Stimulated activated CD4-positive, alpha-beta T cell treated with anti-CD3 and anti-CD28 coated beads, TNF-alpha, amount 100 ng/mL, for 24 hours (primary cell): ENCODE results near the gene IPO7.
"Not testable (repeated sequence)": the region's sequence is repeated elsewhere in the genome, so short reads cannot be mapped to it uniquely, and the experiment has no call there.

Experiments
- DNase-seq, 3 experiments: peaks; one replicate each; pipeline ENCODE4 v3.0.0-alpha.2; 2020; ENCODE audit warnings: low read depth in 3 of 3

IPO7 gene

GRCh38 chr11:9384535-9385326 is at the start of gene IPO7:
TSS of gene IPO7 (plus strand) at chr11:9384652. CDS start at chr11:9384764, 112 bp downstream.
- DNase-seq = peak; percentile 82 to 91 (median 84)

DNA sequence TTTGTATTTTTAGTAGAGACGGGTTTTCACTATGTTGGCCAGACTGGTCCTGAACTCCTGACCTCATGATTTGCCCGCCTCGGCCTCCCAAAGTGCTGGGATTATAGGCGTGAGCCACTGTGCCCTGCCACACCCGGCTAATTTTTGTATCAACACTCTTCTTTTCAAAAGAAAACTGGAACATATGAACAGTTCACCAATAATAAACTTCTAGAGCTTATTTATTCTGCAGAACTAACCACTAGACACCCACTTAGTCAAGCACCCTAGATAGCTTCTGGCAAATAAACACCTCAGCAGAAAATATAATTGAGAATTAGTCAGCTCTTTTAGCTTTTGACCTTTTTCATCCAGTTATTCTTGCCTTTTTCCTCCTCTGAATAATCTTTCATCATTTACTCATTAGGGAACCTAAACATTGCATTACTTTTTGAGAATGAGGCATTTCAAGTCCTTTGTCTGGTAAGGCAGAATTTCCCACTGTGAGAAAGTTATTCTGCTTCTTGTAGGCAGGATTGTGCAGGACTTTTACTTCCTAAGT is 42.7 kb upstream of the IPO7 start:
- DNase-seq = no peak

- DNase-seq = no peak
These were observed 40.3 kb upstream of the IPO7 start for GRCh38 chr11:9344061-9344680.

GRCh38 chr11:9347100-9347499 is 37.4 kb upstream of the IPO7 start:
- DNase-seq = no peak

GRCh38 chr11:9347779-9348178 is 36.7 kb upstream of the IPO7 start:
- DNase-seq = not testable (repeated sequence)

DNA sequence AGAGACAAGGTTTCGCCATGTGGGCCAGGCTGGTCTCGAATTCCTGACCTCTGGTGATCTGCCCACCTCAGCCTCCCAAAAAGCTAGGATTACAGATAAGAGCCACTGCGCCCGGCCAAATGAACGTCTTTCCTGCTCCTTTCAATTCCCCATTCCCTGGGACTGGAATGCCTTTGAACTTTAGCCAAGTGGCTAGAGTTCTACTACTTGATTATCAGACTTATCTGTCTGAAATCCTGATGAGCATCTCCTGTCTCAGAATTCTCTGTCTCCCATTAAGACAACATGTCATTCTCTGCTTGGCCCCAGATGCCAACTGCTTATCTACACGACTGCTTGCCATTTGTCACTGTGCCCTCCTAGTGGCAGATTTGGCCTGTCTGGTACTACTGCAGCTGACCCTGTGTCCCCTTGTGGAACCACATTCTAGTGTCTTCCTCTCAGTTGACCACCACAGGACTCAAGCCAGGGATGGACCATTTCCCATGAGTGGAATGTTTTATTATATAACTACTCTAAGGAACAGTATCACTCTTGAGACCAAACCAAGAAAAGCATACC is 33.1 kb upstream of the IPO7 start:
- DNase-seq = no peak

DNA sequence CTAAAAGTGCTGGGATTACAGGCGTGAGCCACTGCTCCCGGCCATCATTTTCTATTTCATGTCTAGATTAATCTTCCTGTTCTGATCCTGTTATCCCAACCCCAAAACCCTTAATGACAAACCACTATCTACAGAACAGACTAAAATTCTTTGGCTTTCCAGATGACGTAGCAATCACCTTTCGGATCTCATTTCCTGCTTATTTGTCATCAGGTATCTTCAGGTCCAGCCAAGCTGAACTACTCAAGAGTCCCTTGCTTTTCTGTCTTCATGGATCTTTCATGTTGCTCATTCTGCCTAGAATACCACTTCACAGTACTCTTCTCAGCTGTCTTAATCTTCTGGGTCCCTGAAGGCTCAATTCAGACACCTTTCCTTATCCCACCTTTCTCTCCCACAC is 27.4 kb upstream of the IPO7 start:
- no peak for DNase-seq

DNA sequence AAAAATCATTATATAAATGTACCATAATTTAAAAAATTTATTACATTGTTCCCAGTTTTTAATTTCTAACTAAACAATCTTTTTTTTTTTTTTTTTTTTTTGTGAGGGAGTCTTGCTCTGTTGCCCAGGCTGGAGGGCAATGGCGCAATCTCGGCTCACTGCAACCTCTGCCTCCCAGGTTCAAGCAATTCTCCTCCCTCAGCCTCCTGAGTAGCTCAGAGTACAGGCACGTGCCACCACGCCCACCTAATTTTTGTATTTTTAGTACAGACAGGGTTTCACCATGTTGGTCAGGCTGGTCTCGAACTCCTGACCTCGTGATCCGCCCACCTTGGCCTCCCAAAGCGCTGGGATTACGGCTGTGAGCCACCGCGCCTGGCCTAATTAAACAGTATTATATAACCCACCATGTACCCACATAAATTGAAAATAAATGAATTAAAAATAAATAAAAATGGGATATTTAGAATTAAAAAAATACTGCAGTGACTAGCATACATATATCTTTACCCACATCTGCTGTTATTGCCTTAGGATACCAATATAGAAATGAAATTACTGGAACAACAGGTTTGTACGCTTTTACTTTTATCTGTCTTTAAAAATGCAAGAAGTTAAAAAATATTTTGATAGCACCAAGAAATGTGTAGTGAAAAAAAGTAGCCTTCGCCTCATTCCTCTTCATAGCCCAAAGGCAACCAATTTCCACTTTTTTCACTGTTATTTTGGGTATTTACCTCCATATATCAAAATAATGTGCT is 23.4 kb upstream of the IPO7 start:
- DNase-seq = not testable (repeated sequence)

GRCh38 chr11:9362393-9362863 is 22.0 kb upstream of the IPO7 start:
- DNase-seq = no peak

GRCh38 chr11:9363954-9364912 is 20.2 kb upstream of the IPO7 start:
- DNase-seq = peak; percentile 60 to 85 (median 64)

DNA sequence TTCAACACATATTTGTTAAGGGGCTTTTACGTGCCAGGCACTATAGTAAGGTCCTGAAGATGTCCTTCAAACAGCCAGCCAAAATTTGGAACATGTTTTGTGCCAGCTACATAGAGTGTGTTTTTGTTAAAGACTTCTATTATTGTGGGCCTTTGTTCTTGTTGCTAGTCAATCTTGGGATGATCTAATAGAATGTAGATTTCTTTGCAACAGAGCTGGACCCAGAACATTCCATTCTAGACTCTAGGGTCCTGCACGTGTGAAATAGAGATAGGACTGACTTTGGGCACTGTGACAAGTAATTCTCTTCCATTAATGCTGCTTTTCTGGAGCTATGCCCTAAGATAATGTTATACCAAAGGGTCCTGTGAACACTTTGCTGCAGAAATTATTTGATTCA is 16.9 kb upstream of the IPO7 start:
- no peak for DNase-seq

GRCh38 chr11:9377036-9377435 is 7.4 kb upstream of the IPO7 start:
- no peak for DNase-seq

DNA sequence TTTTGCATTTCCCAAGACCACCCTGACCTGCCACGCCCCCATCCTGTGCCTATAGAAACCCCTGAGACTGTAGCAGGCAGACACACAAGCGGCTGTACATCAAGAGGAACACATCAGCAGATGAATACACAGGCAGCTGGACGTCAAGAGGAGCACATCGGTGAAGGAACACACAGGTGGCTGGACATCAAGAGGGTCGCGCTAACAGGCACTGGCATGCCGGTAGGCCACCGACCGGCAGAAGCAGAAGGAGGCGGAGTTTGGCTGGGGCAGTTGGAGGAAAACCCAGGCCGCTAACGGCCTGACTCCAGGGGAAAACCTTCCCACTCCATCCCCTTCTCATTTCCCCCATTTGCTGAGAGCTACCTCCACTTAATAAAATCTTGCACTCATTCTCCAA is 5.4 kb upstream of the IPO7 start:
- no peak for DNase-seq

GRCh38 chr11:9380773-9381172 is 3.7 kb upstream of the IPO7 start:
- no peak for DNase-seq

DNA sequence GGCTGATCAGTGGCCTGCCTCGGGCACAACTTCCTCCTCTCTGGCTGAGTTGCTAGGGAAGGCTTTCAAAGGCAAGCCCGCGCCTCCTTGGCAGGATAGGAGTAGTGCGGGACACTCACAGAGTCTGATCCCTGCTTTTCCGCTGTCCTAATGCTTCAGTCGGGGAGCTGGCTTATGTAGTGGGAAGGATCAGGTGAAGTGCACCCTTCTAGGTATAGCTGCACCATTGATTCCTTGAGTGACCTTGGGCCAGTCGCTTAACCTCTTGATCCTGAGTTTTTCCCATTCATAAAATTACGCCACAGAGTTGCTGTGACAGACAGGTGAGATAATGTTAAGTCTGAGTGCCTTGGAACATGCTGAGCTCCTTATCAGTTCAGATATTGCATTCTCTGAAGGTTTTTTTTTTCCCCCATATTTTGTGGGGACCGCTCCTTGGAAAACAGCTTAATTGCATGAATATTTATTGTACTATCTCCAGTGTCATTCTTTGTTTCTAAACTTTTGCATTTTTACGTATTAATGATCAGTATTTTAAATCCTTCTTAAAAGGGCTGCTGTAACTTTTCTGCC is 961 bp downstream of the IPO7 start:
- DNase-seq = peak in 1 of 3 experiments; percentile 16

- DNase-seq = no peak
These were observed 1.6 kb downstream of the IPO7 start for GRCh38 chr11:9386086-9386485.

DNA sequence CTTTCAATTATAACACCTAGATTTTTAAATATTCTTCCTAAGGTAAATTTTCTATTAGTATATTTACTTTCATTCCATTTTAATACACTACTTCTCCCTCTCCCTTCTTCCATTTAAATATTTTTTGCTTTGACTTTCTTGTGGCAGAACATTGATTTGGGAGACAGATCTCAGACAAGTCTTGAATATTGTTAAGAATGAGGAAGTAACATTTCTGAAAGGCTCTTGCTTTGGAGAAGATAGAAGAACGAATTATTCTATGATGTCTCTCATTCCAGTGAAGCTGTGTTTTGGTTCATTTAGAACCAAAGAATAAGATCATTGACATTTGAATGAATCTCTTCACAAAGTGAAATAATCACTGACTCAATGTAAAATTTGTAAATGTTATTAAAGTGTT is 2.4 kb downstream of the IPO7 start:
- DNase-seq = no peak

- no peak for DNase-seq
These were observed 11.9 kb downstream of the IPO7 start for GRCh38 chr11:9396310-9396709.

DNA sequence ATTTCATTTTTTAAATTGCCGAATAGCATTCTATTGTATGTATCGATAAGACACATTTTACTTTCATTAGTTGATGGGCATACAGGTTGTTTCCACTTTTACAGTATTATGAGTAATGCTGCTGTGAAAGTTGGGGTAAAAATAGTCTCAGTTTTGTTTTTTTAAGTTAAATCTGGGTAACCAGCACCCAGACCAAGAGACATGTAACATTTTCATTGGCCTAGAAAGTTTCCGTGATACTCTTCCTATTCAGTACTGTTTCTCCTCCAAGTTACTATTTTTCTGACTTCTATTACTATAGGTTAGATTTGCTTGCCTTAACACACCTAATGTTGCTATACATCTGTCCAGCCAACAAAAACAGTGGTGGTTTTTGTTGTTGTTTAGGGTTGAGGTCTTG is 12.3 kb downstream of the IPO7 start:
- DNase-seq = no peak
